Measurements from ENCODE around the gene ZSCAN16. TPM values are rescaled to one million over a fixed set of nuclear protein-coding genes. Genes with fewer than 3 reads are reported as not detected.

The ZSCAN16 gene
- total and polyA plus RNA-seq, 2 donors (not counting 1 experiment from before 2014, with no cell fraction given), result 5.4 to 15.4 TPM

- Histone ChIP-seq H3K27me3 (replicated peaks in 1 of 4; ENCODE audit: control extremely low read depth in 1 of 4, control insufficient read depth in 3 of 4, insufficient read depth in 4 of 4, low read length in 3 of 4) (peaks cover 0 to 5% (median 0%) of the 10 kb centered on the region in 4 experiments), H3K79me2 (ENCODE audit: control insufficient read depth, insufficient read depth, low read length) (no peaks in the 10 kb centered on the region), H2AFZ (ENCODE audit: insufficient read depth, low read depth, low read length, poor library complexity, severe bottlenecking) (no peak overlapping the region), H3K4me2 (replicated peaks; ENCODE audit: low read depth, low read length, poor library complexity, severe bottlenecking) (no peak overlapping the region), H4K20me1 (ENCODE audit: control insufficient read depth, insufficient read depth, low read length, poor library complexity, severe bottlenecking) (no peaks in the 10 kb centered on the region), H3K4me3 (ENCODE audit: control extremely low read depth in 1 of 5, extremely low read depth in 1 of 5, insufficient read depth in 1 of 5, low read depth in 2 of 5, low read length in 4 of 5) (no peak overlapping the region), H3K4me1 (ENCODE audit: control insufficient read depth in 2 of 2, insufficient read depth in 2 of 2, low read length in 2 of 2) (peaks cover 0 to 2% of the 10 kb centered on the region in 2 donors), H3K27ac (ENCODE audit: low read length in 2 of 2) (no peak overlapping the region), H3K9me3 (ENCODE audit: control extremely low read depth in 1 of 3, control insufficient read depth in 2 of 3, insufficient read depth in 1 of 3, low read length in 2 of 3) (no peaks in the 10 kb centered on the region), H3K36me3 (replicated peaks in 1 of 2; ENCODE audit: control extremely low read depth in 1 of 2, control insufficient read depth in 1 of 2, extremely low read depth in 1 of 2, insufficient read depth in 2 of 2, low read length in 1 of 2) (no peaks in the 10 kb centered on the region), H3K9ac (ENCODE audit: low read length) (no peak overlapping the region)
- Mint-ChIP-seq H3K4me1 (peaks cover 4% of the 10 kb centered on the region), H3K27ac (no peak overlapping the region), H3K4me3 (no peak overlapping the region), H3K27me3 (peaks cover 3% of the 10 kb centered on the region), H3K9me3 (ENCODE audit: insufficient read depth) (no peaks in the 10 kb centered on the region)
- DNase-seq (no peak), ATAC-seq (ENCODE audit: low read depth) (no peak)
- TF ChIP-seq EZH2 (IDR thresholded peaks at IDR 0.05; ENCODE audit: borderline replicate concordance, insufficient read depth, low read depth, low read length, poor library complexity, severe bottlenecking) (no peak), CTCF (IDR thresholded peaks at IDR 0.05) (no peak)
- ChIA-PET CTCF (no interaction called here), POLR2A (no interaction called here)
- WGBS (ENCODE audit: insufficient coverage), result no CpG with 5 or more reads among the region's 4 CpGs
- intact Hi-C loops (cut with micrococcal nuclease), result no loop called here
Observed at GRCh38 chr6:28167068-28167467, 42.7 kb downstream of the ZSCAN16 start.

GRCh38 chr6:28167926-28168325 is 43.5 kb downstream of the ZSCAN16 start:
- TF ChIP-seq EZH2 (IDR thresholded peaks at IDR 0.05; ENCODE audit: borderline replicate concordance, insufficient read depth, low read depth, low read length, poor library complexity, severe bottlenecking) (no peak), CTCF (IDR thresholded peaks at IDR 0.05) (no peak)
- POLR2A ChIA-PET, result no interaction called here
- no peak overlapping the region for H2AFZ ChIP-seq (ENCODE audit: insufficient read depth, low read depth, low read length, poor library complexity, severe bottlenecking)
- no peak overlapping the region for H3K9ac ChIP-seq (ENCODE audit: low read length)
- no peaks in the 10 kb centered on the region for H3K4me1 ChIP-seq (ENCODE audit: control insufficient read depth in 2 of 2, insufficient read depth in 2 of 2, low read length in 2 of 2)
- 71% methylated on average over 1 of the region's 1 CpG for WGBS (ENCODE audit: insufficient coverage)
- no peaks in the 10 kb centered on the region for H3K4me1 Mint-ChIP-seq
- H3K9me3 ChIP-seq (ENCODE audit: control extremely low read depth in 1 of 3, control insufficient read depth in 2 of 3, insufficient read depth in 1 of 3, low read length in 2 of 3), result no peaks in the 10 kb centered on the region
- H3K27me3 ChIP-seq (replicated peaks in 1 of 4; ENCODE audit: control extremely low read depth in 1 of 4, control insufficient read depth in 3 of 4, insufficient read depth in 4 of 4, low read length in 3 of 4), result peaks cover 0 to 5% (median 0%) of the 10 kb centered on the region in 4 experiments
- ATAC-seq (ENCODE audit: low read depth) (no peak), DNase-seq (no peak)
- no peaks in the 10 kb centered on the region for H4K20me1 ChIP-seq (ENCODE audit: control insufficient read depth, insufficient read depth, low read length, poor library complexity, severe bottlenecking)
- no peaks in the 10 kb centered on the region for H3K9me3 Mint-ChIP-seq (ENCODE audit: insufficient read depth)
- H3K27me3 Mint-ChIP-seq, result peaks cover 3% of the 10 kb centered on the region
- H3K4me2 ChIP-seq (replicated peaks; ENCODE audit: low read depth, low read length, poor library complexity, severe bottlenecking), result no peak overlapping the region
- no peak overlapping the region for H3K4me3 Mint-ChIP-seq
- CTCF ChIA-PET, result no interaction called here
- no peak overlapping the region for H3K27ac ChIP-seq (ENCODE audit: low read length in 2 of 2)
- H3K79me2 ChIP-seq (ENCODE audit: control insufficient read depth, insufficient read depth, low read length), result no peaks in the 10 kb centered on the region
- H3K36me3 ChIP-seq (replicated peaks in 1 of 2; ENCODE audit: control extremely low read depth in 1 of 2, control insufficient read depth in 1 of 2, extremely low read depth in 1 of 2, insufficient read depth in 2 of 2, low read length in 1 of 2), result no peaks in the 10 kb centered on the region
- intact Hi-C loops (cut with micrococcal nuclease), result no loop called here
- no peak overlapping the region for H3K27ac Mint-ChIP-seq
- H3K4me3 ChIP-seq (ENCODE audit: control extremely low read depth in 1 of 5, extremely low read depth in 1 of 5, insufficient read depth in 1 of 5, low read depth in 2 of 5, low read length in 4 of 5), result no peak overlapping the region

All from B cell (primary cell).